Gastrocnemius medialis (tissue), 4 donors: ENCODE measurements around the gene RELT. TPM values are rescaled to one million over a fixed set of nuclear protein-coding genes. Genes with fewer than 3 reads are reported as not detected.
A peak's percentile ranks its signal among the peaks of the same experiment; 100 is the strongest.

Experiments
- ATAC-seq, 2 donors: fragments of 150-250 bp; one replicate each; pipeline ENCODE4 v1.9.1; 2016
- DNase-seq, 2 donors: peaks; one replicate each; pipeline ENCODE4 v3.0.0-alpha.2; 2019
- H3K27ac ChIP-seq, 4 donors: fragments of 200-600 bp; sonication (generic); 1 replicate in 1 of 4; 2 replicates in 3 of 4; pipeline ENCODE4 v1.5.1; 2016 to 2018; ENCODE audit warnings: mild to moderate bottlenecking in 2 of 4, moderate library complexity in 1 of 4
- H3K27me3 ChIP-seq, 3 donors: fragments of 200-600 bp; sonication (generic) in 2 of 3; 1 replicate in 1 of 3; 2 replicates in 2 of 3; pipeline versions ENCODE4 v1.5.1 to v1.6.0; 2016 to 2019; ENCODE audit warnings: mild to moderate bottlenecking in 1 of 3, moderate library complexity in 1 of 3
- H3K36me3 ChIP-seq, 2 donors: fragments of 200-600 bp; sonication (generic) in 1 of 2; one replicate each; pipeline ENCODE4 v1.5.1; 2017 to 2018
- H3K4me1 ChIP-seq, 2 donors: fragments of 200-600 bp; sonication (generic) in 1 of 2; one replicate each; pipeline ENCODE4 v1.5.1; 2016 to 2017; ENCODE audit warnings: mild to moderate bottlenecking in 2 of 2
- H3K4me3 ChIP-seq, 4 donors: fragments of 200-600 bp; sonication (generic) in 3 of 4; 1 replicate in 1 of 4; 2 replicates in 3 of 4; pipeline ENCODE4 v1.5.1; 2016 to 2019; ENCODE audit warnings: mild to moderate bottlenecking in 2 of 4
- H3K9me3 ChIP-seq, 3 donors: fragments of 200-600 bp; sonication (generic) in 2 of 3; 1 replicate in 1 of 3; 2 replicates in 2 of 3; pipeline ENCODE4 v1.5.1; 2016 to 2019
- POLR2A ChIP-seq, 2 donors: fragments of 450-650 bp; IDR thresholded peaks; one replicate each; pipeline ENCODE4 v1.6.1; 2017; ENCODE audit warnings: antibody characterized with exemption in 2 of 2, mild to moderate bottlenecking in 2 of 2, moderate library complexity in 2 of 2
- in situ Hi-C, 4 donors: fragments of 200-750 bp; cut with MboI; loops; one replicate each; pipeline versions ENCODE4 v1.15.0 to v1.8.0; 2017; ENCODE audit warnings: low sequenced_read_pairs in 4 of 4
- intact Hi-C: fragments of 100-400 bp; cut with DNase I; formaldehyde crosslinking; loops from one replicate; pipeline ENCODE4 v1.15.1; 2023; ENCODE audit warnings: low total_unique reads
- total RNA-seq, 4 donors: library from RNA; depleted of rRNA; stranded (reverse); fragments of >200 nt; gene quantifications; one replicate each; pipeline versions ENCODE4 v1.1.0 to v1.2.3, GENCODE V29; 2016
- TF ChIP-seq, protein P1 (sequence below), 5 experiments: fragments of 450-650 bp in 3 of 5; fragments of 200-600 bp in 2 of 5; sonication (generic) in 2 of 5; IDR thresholded peaks in 4 of 5; conservative IDR thresholded peaks in 1 of 5; 1 replicate in 4 of 5; 2 replicates in 1 of 5; pipeline ENCODE4 v1.5.1; 2016 to 2019; ENCODE audit warnings: antibody characterized with exemption in 5 of 5, mild to moderate bottlenecking in 3 of 5, moderate library complexity in 3 of 5

The RELT gene
- total RNA-seq, 4 donors from 2014 or later: 18.5 to 63.5 (median 36.7) TPM

DNA sequence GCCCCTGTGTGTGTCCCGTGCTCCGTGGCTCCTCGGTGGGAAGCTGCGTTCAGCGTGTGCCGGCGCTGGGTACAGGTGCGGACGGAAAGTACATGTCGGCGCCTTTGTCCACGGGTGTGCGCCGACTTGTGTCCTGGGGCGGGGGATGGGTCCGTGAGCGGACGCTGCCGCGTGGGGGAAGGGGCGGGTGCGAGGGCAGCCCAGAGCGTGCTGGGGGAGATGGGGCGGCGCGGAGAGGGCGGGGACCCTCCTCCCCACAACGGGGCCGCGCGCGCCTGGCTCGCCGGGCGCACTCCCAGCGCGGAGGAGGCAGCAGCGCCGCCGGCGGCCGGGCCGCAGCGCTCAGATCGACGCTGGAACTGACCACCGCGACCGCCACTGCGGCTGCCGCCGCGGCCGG lies 33.6 kb upstream of the RELT start:
- TF ChIP-seq, protein P1, sequence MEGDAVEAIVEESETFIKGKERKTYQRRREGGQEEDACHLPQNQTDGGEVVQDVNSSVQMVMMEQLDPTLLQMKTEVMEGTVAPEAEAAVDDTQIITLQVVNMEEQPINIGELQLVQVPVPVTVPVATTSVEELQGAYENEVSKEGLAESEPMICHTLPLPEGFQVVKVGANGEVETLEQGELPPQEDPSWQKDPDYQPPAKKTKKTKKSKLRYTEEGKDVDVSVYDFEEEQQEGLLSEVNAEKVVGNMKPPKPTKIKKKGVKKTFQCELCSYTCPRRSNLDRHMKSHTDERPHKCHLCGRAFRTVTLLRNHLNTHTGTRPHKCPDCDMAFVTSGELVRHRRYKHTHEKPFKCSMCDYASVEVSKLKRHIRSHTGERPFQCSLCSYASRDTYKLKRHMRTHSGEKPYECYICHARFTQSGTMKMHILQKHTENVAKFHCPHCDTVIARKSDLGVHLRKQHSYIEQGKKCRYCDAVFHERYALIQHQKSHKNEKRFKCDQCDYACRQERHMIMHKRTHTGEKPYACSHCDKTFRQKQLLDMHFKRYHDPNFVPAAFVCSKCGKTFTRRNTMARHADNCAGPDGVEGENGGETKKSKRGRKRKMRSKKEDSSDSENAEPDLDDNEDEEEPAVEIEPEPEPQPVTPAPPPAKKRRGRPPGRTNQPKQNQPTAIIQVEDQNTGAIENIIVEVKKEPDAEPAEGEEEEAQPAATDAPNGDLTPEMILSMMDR (IDR thresholded peaks at IDR 0.05 in 4 of 5, conservative IDR thresholded peaks at IDR 0.05 in 1 of 5): no peak
- TF ChIP-seq POLR2A (IDR thresholded peaks at IDR 0.05): no peak
- ATAC-seq: peak; percentile 40 to 44
- Histone ChIP-seq H3K9me3 (no peaks in the 10 kb centered on the region), H3K27me3 (no peaks in the 10 kb centered on the region), H3K4me1 (peaks cover 3 to 14% of the 10 kb centered on the region in 2 donors), H3K27ac (peak overlapping the region in 2 of 4 donors; percentile 22 to 66), H3K36me3 (no peaks in the 10 kb centered on the region), H3K4me3 (peak overlapping the region; percentile 46 to 65 (median 50))
- in situ Hi-C loops: no loop called here
- intact Hi-C loops: no loop called here
- no peak for DNase-seq

DNA sequence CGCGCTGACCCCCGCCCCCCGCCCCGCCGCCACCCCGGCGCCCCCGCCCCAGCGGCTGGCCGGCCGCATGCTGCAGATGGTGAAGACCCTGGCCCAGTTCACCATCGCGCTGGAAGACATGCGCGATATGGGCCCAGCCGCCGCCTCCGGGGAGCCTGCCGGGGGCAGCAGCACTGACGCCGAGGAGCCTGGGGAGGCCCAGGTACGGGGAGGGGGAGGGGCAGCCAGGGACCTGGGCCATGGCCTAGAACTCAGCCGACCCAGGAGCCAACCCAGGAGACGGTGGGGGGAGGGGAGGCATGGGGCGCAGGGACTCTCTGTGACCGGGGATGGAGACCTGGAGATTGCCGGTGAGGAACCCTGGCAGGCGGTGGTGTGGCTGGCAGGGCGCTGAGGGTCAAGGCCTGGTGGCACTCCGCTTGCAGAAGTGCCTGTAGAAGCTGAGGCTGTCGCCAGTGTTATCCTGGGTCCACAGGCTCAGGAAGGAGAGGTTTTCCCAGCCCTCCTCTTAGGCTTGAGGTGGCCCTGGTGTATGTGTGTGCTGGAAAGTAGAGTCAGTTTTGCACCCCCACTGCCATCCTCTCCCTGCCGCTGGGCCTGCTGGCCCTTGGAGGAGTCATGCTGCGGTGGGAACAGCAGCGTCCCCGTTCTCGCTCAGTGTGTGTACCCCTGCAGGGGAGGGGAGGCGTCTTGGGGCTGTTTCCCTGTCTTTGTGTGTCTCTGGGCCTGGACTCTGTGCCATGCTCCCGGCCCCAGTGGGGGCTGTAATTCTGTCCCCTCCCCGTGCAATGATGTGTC lies 32.9 kb upstream of the RELT start:
- peak overlapping the region in 3 of 4 donors; percentile 36 to 66 (median 46) for H3K27ac ChIP-seq
- H3K4me3 ChIP-seq: peak overlapping the region; percentile 47 to 53 (median 48)
- ATAC-seq (peak; percentile 21 to 22), DNase-seq (no peak)
- intact Hi-C loops (no loop called here), in situ Hi-C loops (no loop called here)
- no peaks in the 10 kb centered on the region for H3K27me3 ChIP-seq
- H3K4me1 ChIP-seq: peaks cover 3 to 14% of the 10 kb centered on the region in 2 donors
- TF ChIP-seq, protein P1 (IDR thresholded peaks at IDR 0.05 in 4 of 5, conservative IDR thresholded peaks at IDR 0.05 in 1 of 5): no peak
- TF ChIP-seq POLR2A (IDR thresholded peaks at IDR 0.05): no peak
- H3K36me3 ChIP-seq: no peaks in the 10 kb centered on the region
- no peaks in the 10 kb centered on the region for H3K9me3 ChIP-seq

DNA sequence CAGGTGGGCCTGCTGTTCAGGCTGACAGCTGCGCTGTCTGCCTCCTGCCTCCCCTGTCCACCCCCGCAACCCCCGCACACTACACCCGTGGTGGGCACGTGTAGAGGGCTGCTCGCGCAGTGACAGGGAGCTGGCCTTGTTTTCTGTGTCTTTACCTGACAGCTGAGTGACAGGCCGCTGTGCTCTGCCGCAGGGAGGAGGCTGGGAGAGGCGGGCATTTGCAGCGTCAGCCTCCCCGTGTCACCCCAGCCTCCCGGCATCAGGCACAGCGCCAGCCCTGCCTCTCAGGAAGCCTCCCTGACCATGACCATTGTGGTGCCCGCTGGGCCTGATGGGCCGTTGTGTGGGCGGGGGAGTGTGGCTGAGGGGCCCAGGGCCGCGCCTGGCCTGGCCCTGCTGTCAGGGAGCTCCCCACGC lies 32.0 kb upstream of the RELT start:
- H3K27me3 ChIP-seq: no peaks in the 10 kb centered on the region
- peaks cover 0 to 14% of the 10 kb centered on the region in 2 donors for H3K4me1 ChIP-seq
- no peak overlapping the region for H3K4me3 ChIP-seq
- no peak for ATAC-seq
- no peak for DNase-seq
- intact Hi-C loops (no loop called here), in situ Hi-C loops (no loop called here)
- no peaks in the 10 kb centered on the region for H3K9me3 ChIP-seq
- no peaks in the 10 kb centered on the region for H3K36me3 ChIP-seq
- TF ChIP-seq, protein P1 (IDR thresholded peaks at IDR 0.05 in 4 of 5, conservative IDR thresholded peaks at IDR 0.05 in 1 of 5): no peak
- TF ChIP-seq POLR2A (IDR thresholded peaks at IDR 0.05): no peak
- peak overlapping the region in 3 of 4 donors; percentile 36 to 66 (median 46) for H3K27ac ChIP-seq

DNA sequence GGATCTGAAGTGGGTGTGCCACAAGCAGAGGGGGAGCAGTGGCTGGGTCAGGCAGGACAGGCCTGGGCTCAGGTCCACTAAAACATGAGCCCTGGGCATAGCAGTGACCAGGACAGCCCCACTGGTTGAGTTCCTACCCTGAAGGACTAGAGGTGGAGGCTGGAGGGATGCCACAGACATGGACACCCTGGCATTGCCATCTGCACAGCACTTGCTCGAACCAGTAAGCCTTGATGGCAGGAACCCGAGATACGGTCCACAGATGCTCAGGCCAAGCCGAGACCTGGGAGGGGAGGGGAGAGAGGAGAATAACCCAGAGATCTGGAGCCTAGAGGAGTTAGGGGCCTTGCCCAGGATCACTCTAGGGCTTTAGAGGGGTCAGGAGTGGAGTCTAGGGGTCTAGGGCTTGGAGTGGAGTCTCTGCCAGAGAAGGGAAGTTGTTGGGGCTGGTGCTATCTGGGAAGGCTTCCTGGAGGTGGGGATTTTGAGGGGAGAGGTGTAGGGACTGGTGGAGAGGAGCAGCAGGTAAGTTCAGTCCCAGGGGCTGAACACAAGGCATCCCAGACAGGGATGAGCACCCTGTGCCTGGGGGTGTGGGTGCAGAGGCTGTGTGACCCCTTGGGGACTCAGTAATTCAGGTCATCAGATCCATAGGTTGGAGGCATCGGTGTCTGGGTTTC lies 30.6 kb upstream of the RELT start:
- in situ Hi-C loops (no loop called here), intact Hi-C loops (no loop called here)
- no peak for ATAC-seq
- no peaks in the 10 kb centered on the region for H3K27me3 ChIP-seq
- no peak for DNase-seq
- no peaks in the 10 kb centered on the region for H3K9me3 ChIP-seq
- no peaks in the 10 kb centered on the region for H3K36me3 ChIP-seq
- no peak overlapping the region for H3K4me3 ChIP-seq
- TF ChIP-seq, protein P1 (IDR thresholded peaks at IDR 0.05 in 4 of 5, conservative IDR thresholded peaks at IDR 0.05 in 1 of 5): no peak
- no peak for TF ChIP-seq POLR2A (IDR thresholded peaks at IDR 0.05)
- peak overlapping the region; percentile 29 to 66 (median 41) for H3K27ac ChIP-seq
- peaks cover 0 to 14% of the 10 kb centered on the region in 2 donors for H3K4me1 ChIP-seq
